ENCODE results near the gene GJD3. TPM values are rescaled to one million over a fixed set of nuclear protein-coding genes. Genes with fewer than 3 reads are reported as not detected.
A peak's percentile ranks its signal among the peaks of the same experiment; 100 is the strongest.

GJD3 gene
- total and polyA plus RNA-seq, 3 donors from 2014 or later: 2.1 to 2.6 TPM; not detected in 1

DNA sequence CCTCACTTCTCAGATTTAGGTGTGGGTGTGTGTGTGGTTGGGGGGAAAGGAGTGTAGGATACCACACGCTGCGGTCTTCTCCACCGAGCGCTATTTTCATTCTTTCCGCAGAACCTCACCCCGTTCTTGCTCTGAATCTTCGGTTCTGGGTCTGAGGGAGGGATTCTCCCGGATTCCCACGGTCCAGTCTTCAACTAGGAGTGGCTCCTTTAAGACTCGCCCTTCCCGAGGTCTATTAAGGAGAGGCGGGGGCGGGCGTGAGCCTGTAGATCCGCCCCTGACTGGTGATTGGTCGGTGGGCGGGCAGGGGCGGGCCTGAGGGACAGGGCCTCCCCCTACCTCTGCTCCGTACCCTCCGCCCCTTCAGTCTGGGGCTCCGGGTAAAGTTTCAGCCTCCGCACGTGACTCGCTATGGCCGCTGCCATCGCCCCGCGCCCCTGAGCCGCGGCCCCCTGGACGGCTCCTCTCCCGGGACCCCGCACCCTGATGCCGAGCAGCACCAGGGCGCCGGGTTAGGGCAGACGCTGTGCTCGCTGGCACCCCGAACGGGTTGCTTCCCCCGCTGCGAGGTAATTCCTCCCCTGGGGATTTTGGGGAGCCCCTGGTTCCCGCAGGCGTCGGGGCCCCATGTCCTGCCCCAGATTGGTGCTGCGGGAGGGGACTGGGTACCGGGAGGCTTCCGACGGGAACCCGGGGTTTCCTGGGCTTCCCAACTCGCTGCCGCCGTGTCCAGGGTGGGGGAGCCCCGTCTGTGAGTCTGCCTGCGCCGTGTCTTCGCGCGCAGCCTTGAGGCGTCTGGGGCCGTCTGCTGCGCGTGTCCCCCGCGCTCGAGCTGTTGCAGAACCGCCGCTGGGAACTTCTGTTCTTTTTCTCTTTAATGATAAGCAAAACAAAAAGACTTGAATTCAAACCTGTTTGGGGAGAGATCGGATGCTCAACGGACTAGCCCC is 46.4 kb downstream of the GJD3 start:
- H3K9me3 ChIP-seq: no peaks in the 10 kb centered on the region
- peak; percentile 99 for DNase-seq
- H3K27ac ChIP-seq: peak overlapping the region; percentile 95 to 96
- intact Hi-C loops (cut with DNase I; ENCODE audit: low total_unique reads): no loop called here
- WGBS, 2 donors: 0% methylated on average over 6 to 67 of the region's 70 CpGs
- H3K4me1 ChIP-seq: peaks cover 62% of the 10 kb centered on the region
- H3K36me3 ChIP-seq (ENCODE audit: low read depth, missing control alignments): no peaks in the 10 kb centered on the region
- H3K27me3 ChIP-seq: no peaks in the 10 kb centered on the region
- H3K4me3 ChIP-seq: peak overlapping the region; percentile 98 to 100
- TF ChIP-seq, protein P1, sequence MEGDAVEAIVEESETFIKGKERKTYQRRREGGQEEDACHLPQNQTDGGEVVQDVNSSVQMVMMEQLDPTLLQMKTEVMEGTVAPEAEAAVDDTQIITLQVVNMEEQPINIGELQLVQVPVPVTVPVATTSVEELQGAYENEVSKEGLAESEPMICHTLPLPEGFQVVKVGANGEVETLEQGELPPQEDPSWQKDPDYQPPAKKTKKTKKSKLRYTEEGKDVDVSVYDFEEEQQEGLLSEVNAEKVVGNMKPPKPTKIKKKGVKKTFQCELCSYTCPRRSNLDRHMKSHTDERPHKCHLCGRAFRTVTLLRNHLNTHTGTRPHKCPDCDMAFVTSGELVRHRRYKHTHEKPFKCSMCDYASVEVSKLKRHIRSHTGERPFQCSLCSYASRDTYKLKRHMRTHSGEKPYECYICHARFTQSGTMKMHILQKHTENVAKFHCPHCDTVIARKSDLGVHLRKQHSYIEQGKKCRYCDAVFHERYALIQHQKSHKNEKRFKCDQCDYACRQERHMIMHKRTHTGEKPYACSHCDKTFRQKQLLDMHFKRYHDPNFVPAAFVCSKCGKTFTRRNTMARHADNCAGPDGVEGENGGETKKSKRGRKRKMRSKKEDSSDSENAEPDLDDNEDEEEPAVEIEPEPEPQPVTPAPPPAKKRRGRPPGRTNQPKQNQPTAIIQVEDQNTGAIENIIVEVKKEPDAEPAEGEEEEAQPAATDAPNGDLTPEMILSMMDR (IDR thresholded peaks at IDR 0.05): no peak
- peak; percentile 38 for TF ChIP-seq POLR2A (IDR thresholded peaks at IDR 0.05)

DNA sequence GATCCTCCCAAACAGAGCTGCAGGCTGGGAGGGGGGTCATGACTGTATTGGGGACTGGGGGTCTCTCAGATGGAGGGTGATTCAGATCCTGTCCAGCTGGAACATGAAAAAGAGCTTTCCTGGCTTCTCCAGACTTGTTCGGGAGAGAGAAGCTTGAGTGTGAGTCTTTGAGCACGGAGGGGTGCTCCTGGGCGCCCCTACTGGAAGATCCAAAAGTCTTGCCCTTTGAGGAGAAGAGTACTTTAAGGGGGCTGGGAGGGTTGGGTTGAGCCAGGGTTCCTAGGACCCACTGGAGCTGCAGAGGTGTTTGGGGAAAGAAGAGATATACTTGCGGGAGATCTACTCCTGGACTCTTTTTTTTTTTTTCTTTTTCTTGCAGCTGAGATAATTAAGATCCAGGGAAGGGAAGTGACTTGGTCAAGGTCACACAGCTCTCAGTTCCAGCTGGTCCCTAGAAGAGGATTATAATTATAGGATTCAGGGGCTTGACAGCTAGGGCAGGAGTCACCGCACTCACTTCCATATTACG is 47.1 kb downstream of the GJD3 start:
- H3K4me1 ChIP-seq: peaks cover 60% of the 10 kb centered on the region
- no peaks in the 10 kb centered on the region for H3K9me3 ChIP-seq
- WGBS, 2 donors: 0 to 3% methylated on average over 6 of the region's 6 CpGs
- TF ChIP-seq, protein P1 (IDR thresholded peaks at IDR 0.05): peak; percentile 9 to 39 (median 23)
- TF ChIP-seq POLR2A (IDR thresholded peaks at IDR 0.05): no peak
- intact Hi-C loops (cut with DNase I; ENCODE audit: low total_unique reads): no loop called here
- peak overlapping the region; percentile 50 to 96 for H3K27ac ChIP-seq
- no peaks in the 10 kb centered on the region for H3K36me3 ChIP-seq (ENCODE audit: low read depth, missing control alignments)
- DNase-seq: no peak
- no peaks in the 10 kb centered on the region for H3K27me3 ChIP-seq
- H3K4me3 ChIP-seq: peak overlapping the region; percentile 98 to 100

DNA sequence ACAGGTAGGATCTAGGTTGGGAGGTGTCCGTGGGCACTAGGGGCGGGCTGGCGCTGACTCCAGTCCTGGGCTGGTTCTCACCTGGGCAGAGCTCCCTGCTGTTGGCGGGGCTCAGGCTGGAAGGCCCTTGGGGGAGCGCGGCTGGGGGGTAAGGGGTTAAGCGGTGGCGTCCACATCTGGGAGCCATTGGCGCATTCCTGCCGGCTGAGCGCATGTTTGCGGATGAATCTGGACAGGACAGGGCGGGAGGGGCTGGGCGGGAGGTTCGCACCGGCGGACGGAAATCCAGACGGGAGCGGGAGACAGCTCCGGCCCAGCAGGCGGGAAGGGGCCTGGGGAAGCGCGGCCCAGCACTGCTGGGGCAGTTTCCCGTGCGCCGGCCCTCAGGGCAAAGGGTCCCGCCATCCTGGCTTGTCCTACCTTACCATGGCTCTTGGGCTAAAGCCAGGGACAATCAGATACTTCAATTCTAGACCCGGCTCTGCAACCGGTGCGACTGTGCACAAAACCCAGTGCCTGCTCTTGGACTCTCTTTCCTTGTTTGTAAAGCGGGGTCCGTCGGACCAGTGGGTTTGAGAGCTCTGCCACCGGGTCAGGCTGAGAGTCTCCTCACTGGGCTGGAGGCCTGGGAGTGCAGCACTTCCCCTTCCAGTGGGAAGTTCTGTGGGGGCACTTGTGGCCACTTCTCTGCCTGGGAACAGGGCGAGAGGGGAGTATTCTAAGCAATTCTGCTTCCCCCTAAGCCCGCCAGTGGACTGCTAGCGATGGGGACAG is 47.8 kb downstream of the GJD3 start:
- Histone ChIP-seq H3K9me3 (no peaks in the 10 kb centered on the region), H3K27me3 (no peaks in the 10 kb centered on the region), H3K4me3 (peak overlapping the region; percentile 0 to 100), H3K36me3 (ENCODE audit: low read depth, missing control alignments) (no peaks in the 10 kb centered on the region), H3K27ac (peak overlapping the region; percentile 50 to 96), H3K4me1 (peaks cover 60% of the 10 kb centered on the region)
- 13 to 15% methylated on average over 15 to 38 of the region's 38 CpGs for WGBS, 2 donors
- no peak for DNase-seq
- intact Hi-C loops (cut with DNase I; ENCODE audit: low total_unique reads): no loop called here
- TF ChIP-seq POLR2A (IDR thresholded peaks at IDR 0.05): no peak
- TF ChIP-seq, protein P1 (IDR thresholded peaks at IDR 0.05): no peak

DNA sequence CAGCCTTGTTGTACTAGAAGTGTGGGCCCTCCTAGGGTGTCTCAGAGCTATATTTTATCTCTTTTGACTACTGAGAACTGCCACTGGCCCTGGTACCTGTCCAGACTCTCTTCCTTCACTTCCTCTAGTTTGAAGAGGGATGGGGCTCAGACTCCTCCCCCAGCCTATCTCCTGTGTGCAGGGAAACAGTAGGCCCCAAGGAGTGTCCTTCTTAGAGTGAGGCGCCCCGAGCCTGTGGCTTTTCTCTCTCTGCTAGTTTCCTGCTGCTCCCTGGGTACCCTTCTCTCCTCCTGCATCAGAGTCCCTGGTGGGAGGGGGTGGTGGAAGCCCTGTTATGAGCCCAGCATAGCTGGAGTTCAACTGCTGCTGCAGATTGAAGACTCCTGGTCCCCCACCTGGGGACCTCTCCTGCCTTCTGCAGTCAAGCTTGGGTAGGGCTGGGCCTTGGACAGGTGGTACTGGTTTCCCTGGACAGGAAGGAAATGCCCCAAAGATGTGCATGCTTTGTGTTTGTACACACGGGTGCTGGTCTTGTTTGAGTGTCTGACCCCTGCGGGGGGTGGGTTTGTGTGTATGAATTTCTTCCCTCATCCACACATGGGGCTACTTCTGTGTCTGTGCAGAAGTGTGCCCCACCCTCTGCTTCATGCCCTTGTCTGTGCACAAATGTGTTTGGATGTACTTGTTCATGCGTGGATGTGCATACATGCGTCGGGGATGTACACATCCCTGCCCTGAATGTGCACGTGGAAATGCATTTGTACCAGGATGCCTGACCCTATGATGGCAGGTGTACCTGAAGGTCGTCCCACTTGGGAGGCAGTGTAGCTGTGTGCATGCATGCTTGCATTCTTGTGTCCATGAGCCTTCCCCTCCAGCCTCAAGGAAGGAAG is 48.6 kb downstream of the GJD3 start:
- DNase-seq: no peak
- H3K27ac ChIP-seq: no peak overlapping the region
- H3K27me3 ChIP-seq: no peaks in the 10 kb centered on the region
- peaks cover 60% of the 10 kb centered on the region for H3K4me1 ChIP-seq
- intact Hi-C loops (cut with DNase I; ENCODE audit: low total_unique reads): no loop called here
- 45 to 53% methylated on average over 3 to 9 of the region's 9 CpGs for WGBS, 2 donors
- no peaks in the 10 kb centered on the region for H3K9me3 ChIP-seq
- peak overlapping the region; percentile 0 to 100 for H3K4me3 ChIP-seq
- no peaks in the 10 kb centered on the region for H3K36me3 ChIP-seq (ENCODE audit: low read depth, missing control alignments)
- TF ChIP-seq, protein P1 (IDR thresholded peaks at IDR 0.05): no peak
- no peak for TF ChIP-seq POLR2A (IDR thresholded peaks at IDR 0.05)
